IPS DF 6.9 (cell line): ENCODE measurements around the gene ZNF354C.

ENCODE experiments used
- DNase-seq: peaks from one replicate; pipeline ENCODE4 v3.0.0-alpha.2; 2013; ENCODE audit warnings: low read depth, low spot score
- H3K27ac ChIP-seq: one replicate; pipeline ENCODE4 v1.5.1; 2013; ENCODE audit warnings: low read length, control low read depth
- H3K27me3 ChIP-seq: 2 replicates; pipeline ENCODE4 v1.6.1; 2013; ENCODE audit warnings: mild to moderate bottlenecking, low read length; ENCODE audit not compliant: control insufficient read depth, insufficient read depth
- H3K36me3 ChIP-seq: 2 replicates; pipeline ENCODE4 v1.6.1; 2013; ENCODE audit warnings: low read length; ENCODE audit not compliant: control insufficient read depth, insufficient read depth
- H3K4me1 ChIP-seq: 2 replicates; pipeline ENCODE4 v1.6.1; 2013; ENCODE audit warnings: low read length; ENCODE audit not compliant: control insufficient read depth, insufficient read depth
- H3K4me3 ChIP-seq: 2 replicates; pipeline ENCODE4 v1.5.1; 2013; ENCODE audit warnings: mild to moderate bottlenecking, low read length
- H3K9me3 ChIP-seq: 2 replicates; pipeline ENCODE4 v1.6.1; 2013; ENCODE audit warnings: low read length, inconsistent platforms; ENCODE audit not compliant: control insufficient read depth, insufficient read depth
- WGBS: extraction: QIAGEN DNeasy Blood & Tissue Kit; methylation state at CpG from one replicate; pipeline ENCODE4 v1.1.7; 2013; ENCODE audit warnings: mixed read lengths, missing lambda C conversion rate; ENCODE audit not compliant: insufficient read length, insufficient coverage; 5-methylcytosine and 5-hydroxymethylcytosine counted together

ZNF354C gene

GRCh38 chr5:179060116-179061008 is at the start of gene ZNF354C:
Gene ZNF354C, plus strand, starts transcription at chr5:179060373. Its CDS starts 1,696 bp downstream, at chr5:179062069.
- peak; percentile 85 for DNase-seq
- Histone ChIP-seq H3K4me1 (peaks cover 2% of the 10 kb centered on the region; the same call in 1 of the 2 replicates), H3K27me3 (no peaks in the 10 kb centered on the region), H3K9me3 (no peaks in the 10 kb centered on the region), H3K36me3 (no peaks in the 10 kb centered on the region; the same call in 1 of the 2 replicates), H3K27ac (no peak within 1 kb of the TSS), H3K4me3 (peak within 1 kb of the TSS; percentile 59; the same call in 1 of the 2 replicates)
- WGBS = no CpG with 5 or more reads among the region's 81 CpGs

- H3K27me3 ChIP-seq = no peaks in the 10 kb centered on the region
- H3K4me3 ChIP-seq = peak within 1 kb of the TSS; percentile 64; the same call in 1 of the 2 replicates
- H3K36me3 ChIP-seq = 0 out of 2 replicates have a peak, but pooled peaks cover 5% of the 10 kb centered on the region
- WGBS = no CpG with 5 or more reads among the region's 72 CpGs
- H3K27ac ChIP-seq = no peak within 1 kb of the TSS
- peak; percentile 93 for DNase-seq
- no peaks in the 10 kb centered on the region; the same call in 1 of the 2 replicates for H3K9me3 ChIP-seq
- no peaks in the 10 kb centered on the region for H3K4me1 ChIP-seq
These were observed 36.5 kb upstream of the ZNF354C start, which contains the start of gene ZNF879 for GRCh38 chr5:179023528-179024189. Gene ZNF879, plus strand, starts transcription at chr5:179023804. Its CDS starts 1,201 bp downstream, at chr5:179025005.

- peaks cover 13% of the 10 kb centered on the region for H3K9me3 ChIP-seq
- H3K27me3 ChIP-seq = no peaks in the 10 kb centered on the region
- WGBS = no CpG with 5 or more reads among the region's 7 CpGs
- no peak overlapping the region for H3K4me3 ChIP-seq
- no peaks in the 10 kb centered on the region for H3K4me1 ChIP-seq
- no peak overlapping the region for H3K27ac ChIP-seq
- no peak for DNase-seq
- H3K36me3 ChIP-seq = peaks cover 15% of the 10 kb centered on the region; the same call in 1 of the 2 replicates
These were observed 27.1 kb upstream of the ZNF354C start for GRCh38 chr5:179033004-179033580.

- Histone ChIP-seq H3K27me3 (no peaks in the 10 kb centered on the region), H3K4me3 (no peak overlapping the region), H3K27ac (no peak overlapping the region), H3K9me3 (peaks cover 1% of the 10 kb centered on the region; the same call in 1 of the 2 replicates), H3K36me3 (no peaks in the 10 kb centered on the region), H3K4me1 (no peaks in the 10 kb centered on the region)
- DNase-seq = no peak
- no CpG with 5 or more reads among the region's 2 CpGs for WGBS
These were observed 15.4 kb upstream of the ZNF354C start for GRCh38 chr5:179044765-179045164.

- WGBS = no CpG with 5 or more reads among the region's 9 CpGs
- Histone ChIP-seq H3K4me3 (no peak overlapping the region), H3K4me1 (no peaks in the 10 kb centered on the region), H3K27me3 (no peaks in the 10 kb centered on the region), H3K27ac (no peak overlapping the region), H3K36me3 (no peaks in the 10 kb centered on the region), H3K9me3 (no peaks in the 10 kb centered on the region; the same call in 1 of the 2 replicates)
- DNase-seq = no peak
These were observed 8.4 kb upstream of the ZNF354C start for GRCh38 chr5:179051784-179052183.

GRCh38 chr5:179054036-179054785 is 6.0 kb upstream of the ZNF354C start:
- Histone ChIP-seq H3K4me1 (no peaks in the 10 kb centered on the region), H3K27ac (no peak overlapping the region), H3K9me3 (no peaks in the 10 kb centered on the region; the same call in 1 of the 2 replicates), H3K27me3 (no peaks in the 10 kb centered on the region), H3K4me3 (no peak overlapping the region), H3K36me3 (no peaks in the 10 kb centered on the region)
- no CpG with 5 or more reads among the region's 15 CpGs for WGBS
- DNase-seq = no peak

- Histone ChIP-seq H3K4me3 (no peak overlapping the region), H3K27ac (no peak overlapping the region), H3K9me3 (no peaks in the 10 kb centered on the region; the same call in 1 of the 2 replicates), H3K36me3 (no peaks in the 10 kb centered on the region), H3K4me1 (no peaks in the 10 kb centered on the region), H3K27me3 (no peaks in the 10 kb centered on the region)
- no peak for DNase-seq
- no CpG with 5 or more reads among the region's 10 CpGs for WGBS
These were observed 5.3 kb upstream of the ZNF354C start for GRCh38 chr5:179054876-179055275.

GRCh38 chr5:179055436-179055835 is 4.7 kb upstream of the ZNF354C start:
- H3K4me1 ChIP-seq = no peaks in the 10 kb centered on the region

GRCh38 chr5:179055841-179056240 is 4.3 kb upstream of the ZNF354C start:
- DNase-seq = no peak
- Histone ChIP-seq H3K36me3 (no peaks in the 10 kb centered on the region), H3K4me3 (no peak overlapping the region), H3K9me3 (no peaks in the 10 kb centered on the region; the same call in 1 of the 2 replicates), H3K27me3 (no peaks in the 10 kb centered on the region), H3K27ac (no peak overlapping the region), H3K4me1 (no peaks in the 10 kb centered on the region)
- WGBS = no CpG with 5 or more reads among the region's 9 CpGs

More at GRCh38 chr5:179055436-179055835, 4.7 kb upstream of the ZNF354C start:
- WGBS = no CpG with 5 or more reads among the region's 3 CpGs
- no peak for DNase-seq
- H3K4me3 ChIP-seq = no peak overlapping the region
- no peak overlapping the region for H3K27ac ChIP-seq
- H3K9me3 ChIP-seq = no peaks in the 10 kb centered on the region; the same call in 1 of the 2 replicates
- no peaks in the 10 kb centered on the region for H3K27me3 ChIP-seq
- H3K36me3 ChIP-seq = no peaks in the 10 kb centered on the region
